ENCODE measurements around the gene SPNS1.

DNA sequence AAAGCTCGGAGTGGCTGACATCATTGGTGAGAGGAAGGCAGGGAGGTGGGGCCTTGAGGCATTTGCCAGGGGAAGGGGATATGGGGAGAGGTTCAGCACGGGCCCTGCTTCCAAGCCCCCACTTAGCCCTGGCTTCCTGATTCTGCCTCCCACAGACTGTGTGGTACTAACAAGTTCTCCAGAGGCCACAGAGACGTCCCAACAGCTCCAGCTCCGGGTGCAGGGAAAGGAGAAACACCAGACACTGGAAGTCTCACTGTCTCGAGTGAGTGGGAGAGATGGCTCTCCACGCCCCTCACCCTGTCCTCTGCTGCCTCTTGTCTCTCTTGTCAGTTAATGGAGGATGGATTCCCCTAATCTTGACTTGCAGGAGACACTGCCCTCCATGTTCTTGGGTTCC is 15.7 kb upstream of the SPNS1 start:
- no peak for TF ChIP-seq POLR2A (IDR thresholded peaks at IDR 0.05)
- TF ChIP-seq, protein P1, sequence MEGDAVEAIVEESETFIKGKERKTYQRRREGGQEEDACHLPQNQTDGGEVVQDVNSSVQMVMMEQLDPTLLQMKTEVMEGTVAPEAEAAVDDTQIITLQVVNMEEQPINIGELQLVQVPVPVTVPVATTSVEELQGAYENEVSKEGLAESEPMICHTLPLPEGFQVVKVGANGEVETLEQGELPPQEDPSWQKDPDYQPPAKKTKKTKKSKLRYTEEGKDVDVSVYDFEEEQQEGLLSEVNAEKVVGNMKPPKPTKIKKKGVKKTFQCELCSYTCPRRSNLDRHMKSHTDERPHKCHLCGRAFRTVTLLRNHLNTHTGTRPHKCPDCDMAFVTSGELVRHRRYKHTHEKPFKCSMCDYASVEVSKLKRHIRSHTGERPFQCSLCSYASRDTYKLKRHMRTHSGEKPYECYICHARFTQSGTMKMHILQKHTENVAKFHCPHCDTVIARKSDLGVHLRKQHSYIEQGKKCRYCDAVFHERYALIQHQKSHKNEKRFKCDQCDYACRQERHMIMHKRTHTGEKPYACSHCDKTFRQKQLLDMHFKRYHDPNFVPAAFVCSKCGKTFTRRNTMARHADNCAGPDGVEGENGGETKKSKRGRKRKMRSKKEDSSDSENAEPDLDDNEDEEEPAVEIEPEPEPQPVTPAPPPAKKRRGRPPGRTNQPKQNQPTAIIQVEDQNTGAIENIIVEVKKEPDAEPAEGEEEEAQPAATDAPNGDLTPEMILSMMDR (IDR thresholded peaks at IDR 0.05): no peak
- no peak for TF ChIP-seq POLR2AphosphoS5 (IDR thresholded peaks at IDR 0.05)
- TF ChIP-seq EP300 (IDR thresholded peaks at IDR 0.05; ENCODE audit: low read depth): no peak
